TTC549 (cell line): ENCODE results near the gene MOCS1.
"Not testable (repeated sequence)": the region's sequence is repeated elsewhere in the genome, so short reads cannot be mapped to it uniquely, and the experiment has no call there.

ENCODE experiments used
- FAIRE-seq: peaks from 2 replicates; lab custom pipeline; 2012; peaks lifted over from hg19 to GRCh38; lab: Jason Lieb, UNC

Gene MOCS1

GRCh38 chr6:39934131-39934757, at the start of gene MOCS1:
Gene MOCS1, minus strand, starts transcription at chr6:39934462. Its CDS starts 45 bp downstream, at chr6:39934417.
- no peak for FAIRE-seq

GRCh38 chr6:39984051-39984450, 49.8 kb upstream of the MOCS1 start:
- FAIRE-seq: no peak

GRCh38 chr6:39983193-39983592, 48.9 kb upstream of the MOCS1 start:
- FAIRE-seq: no peak

GRCh38 chr6:39982720-39983119, 48.5 kb upstream of the MOCS1 start:
- no peak for FAIRE-seq

GRCh38 chr6:39980839-39981580, 46.7 kb upstream of the MOCS1 start:
- FAIRE-seq: no peak

GRCh38 chr6:39979461-39980328, 45.4 kb upstream of the MOCS1 start:
- no peak for FAIRE-seq

- FAIRE-seq: no peak
Observed at GRCh38 chr6:39978240-39978639, 44.0 kb upstream of the MOCS1 start.

GRCh38 chr6:39973661-39974060, 39.4 kb upstream of the MOCS1 start:
- no peak for FAIRE-seq

- not testable (repeated sequence) for FAIRE-seq
Observed at GRCh38 chr6:39972717-39973116, 38.5 kb upstream of the MOCS1 start.

GRCh38 chr6:39971131-39971530, 36.9 kb upstream of the MOCS1 start:
- not testable (repeated sequence) for FAIRE-seq

- FAIRE-seq: no peak
Observed at GRCh38 chr6:39965751-39966150, 31.5 kb upstream of the MOCS1 start.

GRCh38 chr6:39964530-39964929, 30.3 kb upstream of the MOCS1 start:
- no peak for FAIRE-seq

GRCh38 chr6:39964094-39964493, 29.8 kb upstream of the MOCS1 start:
- FAIRE-seq: no peak

GRCh38 chr6:39962831-39963230, 28.6 kb upstream of the MOCS1 start:
- FAIRE-seq: no peak

GRCh38 chr6:39961178-39961577, 26.9 kb upstream of the MOCS1 start:
- no peak for FAIRE-seq

- FAIRE-seq: no peak
Observed at GRCh38 chr6:39958947-39959346, 24.7 kb upstream of the MOCS1 start.

GRCh38 chr6:39956936-39957335, 22.7 kb upstream of the MOCS1 start:
- no peak for FAIRE-seq

GRCh38 chr6:39953076-39953618, 18.9 kb upstream of the MOCS1 start:
- no peak for FAIRE-seq

GRCh38 chr6:39952167-39952566, 17.9 kb upstream of the MOCS1 start:
- no peak for FAIRE-seq

GRCh38 chr6:39951716-39952115, 17.5 kb upstream of the MOCS1 start:
- FAIRE-seq: no peak

GRCh38 chr6:39951191-39951590, 16.9 kb upstream of the MOCS1 start:
- no peak for FAIRE-seq

GRCh38 chr6:39950125-39950720, 16.0 kb upstream of the MOCS1 start:
- FAIRE-seq: no peak
